NCI-H1694 (cell line): ENCODE results near the gene CBL.
"Not testable (repeated sequence)": the region's sequence is repeated elsewhere in the genome, so short reads cannot be mapped to it uniquely, and the experiment has no call there.

ENCODE experiments used
- DNase-seq: peaks from one replicate; lab custom pipeline; 2025; lab: John Stamatoyannopoulos, UW

CBL gene

GRCh38 chr11:119205574-119206510 is at the start of gene CBL:
Gene CBL (plus strand): TSS chr11:119206339. CDS start chr11:119206418, 79 bp downstream.
- DNase-seq, result peak; percentile 41

- DNase-seq, result no peak
Measured at GRCh38 chr11:119156496-119156895, 49.6 kb upstream of the CBL start.

GRCh38 chr11:119157063-119157462 is 49.1 kb upstream of the CBL start:
- DNase-seq, result no peak

GRCh38 chr11:119158467-119158866 is 47.7 kb upstream of the CBL start:
- DNase-seq, result no peak

GRCh38 chr11:119160151-119160550 is 46.0 kb upstream of the CBL start:
- DNase-seq, result no peak

- DNase-seq, result no peak
Measured at GRCh38 chr11:119161871-119162270, 44.3 kb upstream of the CBL start.

- DNase-seq, result no peak
Measured at GRCh38 chr11:119166368-119167076, 39.6 kb upstream of the CBL start.

- DNase-seq, result not testable (repeated sequence)
Measured at GRCh38 chr11:119167077-119167458, 39.1 kb upstream of the CBL start.

GRCh38 chr11:119167933-119168332 is 38.2 kb upstream of the CBL start:
- DNase-seq, result no peak

GRCh38 chr11:119168471-119169281 is 37.5 kb upstream of the CBL start, which contains the start of gene NLRX1:
Gene NLRX1 (plus strand): TSS chr11:119168725. CDS start chr11:119171404, 2,679 bp downstream.
- DNase-seq, result peak; percentile 15

- no peak for DNase-seq
Measured at GRCh38 chr11:119169282-119169719, 36.8 kb upstream of the CBL start.

GRCh38 chr11:119172513-119172912 is 33.6 kb upstream of the CBL start:
- DNase-seq, result no peak

- no peak for DNase-seq
Measured at GRCh38 chr11:119173453-119173852, 32.7 kb upstream of the CBL start.

GRCh38 chr11:119175493-119176077 is 30.6 kb upstream of the CBL start:
- no peak for DNase-seq

- no peak for DNase-seq
Measured at GRCh38 chr11:119178166-119178680, 27.9 kb upstream of the CBL start.

GRCh38 chr11:119179342-119179741 is 26.8 kb upstream of the CBL start:
- no peak for DNase-seq

GRCh38 chr11:119179983-119180382 is 26.2 kb upstream of the CBL start:
- DNase-seq, result no peak

- DNase-seq, result no peak
Measured at GRCh38 chr11:119180729-119181676, 25.1 kb upstream of the CBL start.

- DNase-seq, result no peak
Measured at GRCh38 chr11:119181677-119182412, 24.3 kb upstream of the CBL start.

- not testable (repeated sequence) for DNase-seq
Measured at GRCh38 chr11:119184399-119184798, 21.7 kb upstream of the CBL start.
